ENCODE results near the gene USP19.

USP19 gene

GRCh38 chr3:49140080-49140479 is 19.5 kb upstream of the USP19 start:
- TF ChIP-seq CTCF (IDR thresholded peaks at IDR 0.05; ENCODE audit: insufficient read depth, low read length, poor library complexity, severe bottlenecking), result no peak
- DNase-seq (ENCODE audit: extremely low read depth, insufficient read length), result no peak
- no peaks in the 10 kb centered on the region for H3K36me3 ChIP-seq (ENCODE audit: control insufficient read depth, insufficient read depth, low read length)
- no peak overlapping the region for H3K4me3 ChIP-seq (replicated peaks; ENCODE audit: low read depth, low read length)
- no peaks in the 10 kb centered on the region for H3K27me3 ChIP-seq (replicated peaks; ENCODE audit: control insufficient read depth, insufficient read depth, low read length)

- Histone ChIP-seq H3K27me3 (replicated peaks; ENCODE audit: control insufficient read depth, insufficient read depth, low read length) (no peaks in the 10 kb centered on the region), H3K4me3 (replicated peaks; ENCODE audit: low read depth, low read length) (no peak overlapping the region), H3K36me3 (ENCODE audit: control insufficient read depth, insufficient read depth, low read length) (no peaks in the 10 kb centered on the region)
- TF ChIP-seq CTCF (IDR thresholded peaks at IDR 0.05; ENCODE audit: insufficient read depth, low read length, poor library complexity, severe bottlenecking), result no peak
- no peak for DNase-seq (ENCODE audit: extremely low read depth, insufficient read length)
Measured at GRCh38 chr3:49135499-49135898, 14.9 kb upstream of the USP19 start.

DNA sequence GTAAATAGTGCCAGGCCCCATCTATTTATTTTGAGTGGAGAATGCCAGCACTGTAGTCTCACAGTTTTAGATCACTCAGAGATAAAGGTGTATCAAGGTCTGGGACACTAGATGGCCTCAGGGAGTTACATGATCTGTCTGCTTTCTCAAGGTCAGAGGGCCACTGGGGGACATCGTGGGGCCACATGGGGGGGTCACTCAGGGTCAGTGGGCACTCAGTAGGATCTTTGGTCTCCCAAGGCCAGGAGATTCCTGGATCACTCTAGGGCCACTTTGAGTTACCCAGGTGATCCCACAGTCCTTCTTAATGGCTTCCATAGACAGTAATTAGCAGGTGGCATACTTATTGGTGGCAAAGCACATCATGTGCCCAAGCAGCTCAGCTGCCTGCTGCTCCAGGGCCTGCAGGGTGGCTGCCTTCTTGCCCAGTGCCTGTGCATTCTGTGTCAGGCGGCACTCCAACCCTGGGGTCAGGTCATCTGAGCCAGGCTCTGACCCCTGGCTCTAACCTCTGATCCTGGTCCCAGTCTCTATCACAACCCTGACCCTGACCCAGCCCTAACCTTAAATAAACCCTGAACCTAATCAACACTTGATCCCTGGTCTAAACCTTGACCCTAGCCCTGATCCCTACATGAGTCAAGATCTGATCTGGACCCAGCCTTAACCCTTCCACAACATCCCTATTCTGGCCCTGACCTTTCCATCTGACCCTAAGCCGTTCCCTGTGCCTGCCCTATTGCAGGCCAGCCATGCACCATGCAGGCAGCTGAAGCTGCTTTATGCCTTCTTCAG is 14.0 kb upstream of the USP19 start:
- DNase-seq (ENCODE audit: extremely low read depth, insufficient read length), result no peak
- H3K4me3 ChIP-seq (replicated peaks; ENCODE audit: low read depth, low read length), result no peak overlapping the region

GRCh38 chr3:49133226-49133951 is 12.8 kb upstream of the USP19 start:
- Histone ChIP-seq H3K27me3 (replicated peaks; ENCODE audit: control insufficient read depth, insufficient read depth, low read length) (no peaks in the 10 kb centered on the region), H3K4me3 (replicated peaks; ENCODE audit: low read depth, low read length) (no peak overlapping the region), H3K36me3 (ENCODE audit: control insufficient read depth, insufficient read depth, low read length) (no peaks in the 10 kb centered on the region)
- no peak for TF ChIP-seq CTCF (IDR thresholded peaks at IDR 0.05; ENCODE audit: insufficient read depth, low read length, poor library complexity, severe bottlenecking)
- DNase-seq (ENCODE audit: extremely low read depth, insufficient read length), result no peak

More for the DNA sequence above, 14.0 kb upstream of the USP19 start:
- Histone ChIP-seq H3K36me3 (ENCODE audit: control insufficient read depth, insufficient read depth, low read length) (no peaks in the 10 kb centered on the region), H3K27me3 (replicated peaks; ENCODE audit: control insufficient read depth, insufficient read depth, low read length) (no peaks in the 10 kb centered on the region)
- no peak for TF ChIP-seq CTCF (IDR thresholded peaks at IDR 0.05; ENCODE audit: insufficient read depth, low read length, poor library complexity, severe bottlenecking)

- Histone ChIP-seq H3K27me3 (replicated peaks; ENCODE audit: control insufficient read depth, insufficient read depth, low read length) (no peaks in the 10 kb centered on the region), H3K4me3 (replicated peaks; ENCODE audit: low read depth, low read length) (no peak within 1 kb of the TSS), H3K36me3 (ENCODE audit: control insufficient read depth, insufficient read depth, low read length) (no peaks in the 10 kb centered on the region)
- no peak for TF ChIP-seq CTCF (IDR thresholded peaks at IDR 0.05; ENCODE audit: insufficient read depth, low read length, poor library complexity, severe bottlenecking)
- DNase-seq (ENCODE audit: extremely low read depth, insufficient read length), result no peak
Measured at GRCh38 chr3:49132437-49133225, 12.0 kb upstream of the USP19 start, which contains the start of gene LAMB2. TSS of gene LAMB2 (minus strand) at chr3:49133050. CDS start at chr3:49132867, 183 bp downstream.

Measured in GM06990 (cell line).